Naive thymus-derived CD4-positive, alpha-beta T cell (primary cell): Measurements from ENCODE around the gene CDS2. TPM values are rescaled to one million over a fixed set of nuclear protein-coding genes. Genes with fewer than 3 reads are reported as not detected.
A peak's percentile ranks its signal among the peaks of the same experiment; 100 is the strongest.

ENCODE experiments used
- ATAC-seq: fragments of 150-1000 bp; cut with Tn5 transposase; 2 replicates; pipeline ENCODE4 v1.10.0; 2021; ENCODE audit warnings: mild to moderate bottlenecking, moderate library complexity
- CTCF ChIA-PET: fragments of 350-600 bp; sonication (Branson Sonifier 250); formaldehyde crosslinking; loops from one replicate; lab custom pipeline; 2021; ENCODE audit warnings: antibody characterized with exemption; lab: Charles Lee
- POLR2A ChIA-PET: fragments of 350-600 bp; sonication (Branson Sonifier 250); formaldehyde crosslinking; loops from one replicate; lab custom pipeline; 2021; ENCODE audit warnings: antibody characterized with exemption, inconsistent platforms; lab: Charles Lee
- DNase-seq, 9 donors: peaks; one replicate each; pipeline versions ENCODE4 v3.0.0 to v3.0.0-alpha.2; 2020 to 2022; ENCODE audit warnings: mixed read lengths in 1 of 9
- H3K27ac ChIP-seq: one replicate; pipeline ENCODE4 v1.7.0; 2013; ENCODE audit warnings: mild to moderate bottlenecking, low read depth, low read length, moderate library complexity
- H3K27me3 ChIP-seq, 2 donors: one replicate each; pipeline ENCODE4 v1.7.0; 2013; ENCODE audit warnings: low read length in 2 of 2, mild to moderate bottlenecking in 2 of 2, moderate library complexity in 2 of 2; ENCODE audit not compliant: control insufficient read depth in 2 of 2, insufficient read depth in 2 of 2
- H3K36me3 ChIP-seq, 3 experiments: 1 replicate in 2 of 3; 2 replicates in 1 of 3; pipeline ENCODE4 v1.7.0; 2013; ENCODE audit warnings: low read length in 3 of 3, mild to moderate bottlenecking in 3 of 3, moderate library complexity in 1 of 3; ENCODE audit not compliant: insufficient read depth in 3 of 3, control insufficient read depth in 2 of 3
- H3K4me1 ChIP-seq, 2 donors: one replicate each; pipeline ENCODE4 v1.7.0; 2013; ENCODE audit warnings: low read length in 2 of 2, mild to moderate bottlenecking in 2 of 2, moderate library complexity in 1 of 2; ENCODE audit not compliant: control insufficient read depth in 2 of 2, insufficient read depth in 2 of 2
- H3K4me3 ChIP-seq: 2 replicates; pipeline ENCODE4 v1.7.0; 2013; ENCODE audit warnings: mild to moderate bottlenecking, low read length
- H3K9me3 ChIP-seq, 3 experiments: 1 replicate in 2 of 3; 2 replicates in 1 of 3; pipeline ENCODE4 v1.7.0; 2013; ENCODE audit warnings: low read length in 3 of 3; ENCODE audit not compliant: control insufficient read depth in 2 of 3
- H3K27ac Mint-ChIP-seq, 9 donors: one replicate each; pipeline ENCODE4 v1.8.0; 2020 to 2022; ENCODE audit warnings: mixed read lengths in 9 of 9, mild to moderate bottlenecking in 8 of 9, moderate library complexity in 5 of 9, inconsistent platforms in 2 of 9
- H3K27me3 Mint-ChIP-seq, 5 donors: one replicate each; pipeline ENCODE4 v1.8.0; 2021 to 2022; ENCODE audit warnings: mixed read lengths in 5 of 5, mild to moderate bottlenecking in 1 of 5
- H3K36me3 Mint-ChIP-seq, 5 donors: one replicate each; pipeline ENCODE4 v1.8.0; 2020 to 2022; ENCODE audit warnings: mixed read lengths in 5 of 5, mild to moderate bottlenecking in 3 of 5, inconsistent platforms in 1 of 5
- H3K4me1 Mint-ChIP-seq, 7 donors: one replicate each; pipeline ENCODE4 v1.8.0; 2020 to 2022; ENCODE audit warnings: mixed read lengths in 7 of 7, mild to moderate bottlenecking in 3 of 7, inconsistent platforms in 1 of 7
- H3K4me3 Mint-ChIP-seq, 10 donors: one replicate each; pipeline ENCODE4 v1.8.0; 2020 to 2022; ENCODE audit warnings: mild to moderate bottlenecking in 10 of 10, mixed read lengths in 10 of 10, moderate library complexity in 6 of 10, inconsistent platforms in 2 of 10
- H3K9me3 Mint-ChIP-seq, 11 donors: one replicate each; pipeline ENCODE4 v1.8.0; 2020 to 2022; ENCODE audit warnings: mixed read lengths in 11 of 11, mild to moderate bottlenecking in 4 of 11, inconsistent platforms in 1 of 11, moderate library complexity in 1 of 11
- intact Hi-C, 2 donors: fragments of 100-400 bp; cut with micrococcal nuclease; formaldehyde crosslinking; loops; one replicate each; pipeline ENCODE4 v1.15.1; 2023
- polyA plus RNA-seq, 2 donors: library from polyadenylated mRNA; unstranded; fragments of 300-500 nt; fragmentation: Illumina TruSeq; gene quantifications; one replicate each; pipeline ENCODE4 v1.2.3, GENCODE V29; 2021
- total RNA-seq, 6 experiments: library from RNA in 5 of 6; stranded (reverse) in 5 of 6; gene quantifications; 1 replicate in 5 of 6; 2 replicates in 1 of 6; pipeline ENCODE4 v1.2.3 and lab custom pipeline; 2021 to 2026

Gene CDS2
- total and polyA plus RNA-seq, 7 experiments from 2014 or later: 34.9 to 58.3 (median 52.4) TPM

DNA sequence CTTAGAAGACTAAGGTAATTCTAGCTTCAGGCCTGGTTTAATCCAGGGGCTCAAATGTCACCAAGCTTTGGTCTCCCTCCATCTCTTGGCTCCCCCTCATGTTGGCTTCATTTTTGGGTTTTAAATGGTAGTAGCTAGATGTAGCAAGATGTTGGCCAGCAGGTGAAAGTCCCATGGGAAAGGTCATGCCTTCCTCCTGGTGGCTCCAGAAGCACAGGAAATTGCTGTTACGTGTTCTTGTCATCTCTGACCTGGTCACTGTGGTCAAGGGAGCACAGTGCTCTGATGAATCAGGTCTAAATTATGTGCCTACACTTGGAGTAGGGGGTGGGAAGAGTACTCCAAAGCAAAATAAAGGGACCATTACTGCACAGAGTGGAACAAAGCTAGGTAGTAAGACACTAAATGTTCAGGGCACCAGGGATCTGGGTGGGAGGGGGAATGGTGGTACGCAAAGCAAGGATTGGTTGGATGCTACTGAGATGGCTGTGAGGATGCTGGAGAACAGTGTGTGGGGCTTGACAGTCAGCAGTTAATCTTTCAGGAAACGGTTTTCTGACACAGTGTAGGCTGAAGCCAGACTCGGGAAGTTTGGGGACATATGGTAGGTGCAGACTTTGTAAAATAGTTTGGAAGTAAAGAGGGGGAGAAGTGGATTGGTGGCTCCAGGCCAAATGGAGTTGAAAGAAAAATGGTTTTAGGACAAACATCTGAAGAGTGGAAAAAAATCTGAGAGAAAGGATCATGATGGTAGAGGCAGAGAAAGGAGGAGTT, 30.1 kb downstream of the CDS2 start:
- no peak for ATAC-seq
- no peaks in the 10 kb centered on the region for H3K36me3 ChIP-seq
- H3K36me3 Mint-ChIP-seq: peaks cover 0 to 26% (median 13%) of the 10 kb centered on the region in 5 donors
- no peaks in the 10 kb centered on the region for H3K27me3 ChIP-seq
- no peak for DNase-seq
- ChIA-PET POLR2A (no interaction called here), CTCF (no interaction called here)
- H3K4me1 Mint-ChIP-seq: peaks cover 42 to 84% (median 70%) of the 10 kb centered on the region in 7 donors
- intact Hi-C loops: no loop called here
- no peak overlapping the region for H3K27ac ChIP-seq
- peak overlapping the region in 3 of 10 donors; percentile 12 to 45 (median 20) for H3K4me3 Mint-ChIP-seq
- H3K27ac Mint-ChIP-seq: peak overlapping the region in 5 of 9 donors; percentile 0 to 78 (median 52)
- peaks cover 7 to 20% of the 10 kb centered on the region in 2 donors for H3K4me1 ChIP-seq
- no peaks in the 10 kb centered on the region for H3K9me3 ChIP-seq
- peaks cover 0 to 3% (median 0%) of the 10 kb centered on the region in 11 donors for H3K9me3 Mint-ChIP-seq
- no peaks in the 10 kb centered on the region for H3K27me3 Mint-ChIP-seq
- H3K4me3 ChIP-seq: no peak overlapping the region

DNA sequence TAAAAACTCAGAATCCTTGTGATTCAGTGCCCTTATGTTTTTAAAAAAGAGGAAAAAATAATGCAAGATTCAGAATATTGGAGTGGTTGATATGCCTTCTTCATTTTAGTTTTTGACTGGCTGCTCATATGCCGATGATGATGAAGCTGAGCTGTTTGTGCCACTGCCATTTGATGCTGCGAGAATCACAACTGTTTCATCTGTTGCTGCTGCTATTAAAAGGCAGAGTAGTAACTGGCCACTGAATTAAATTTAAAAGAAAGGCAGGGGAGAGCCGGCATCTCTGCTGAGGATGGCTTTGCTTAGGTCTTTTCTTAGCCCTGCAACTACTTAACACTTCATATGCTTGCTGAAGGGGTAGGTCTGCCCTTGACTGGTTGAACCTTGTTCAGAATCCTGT, 33.1 kb downstream of the CDS2 start:
- H3K27me3 Mint-ChIP-seq: no peaks in the 10 kb centered on the region
- no peaks in the 10 kb centered on the region for H3K9me3 ChIP-seq
- no peak overlapping the region for H3K4me3 ChIP-seq
- peaks cover 0 to 19% (median 8%) of the 10 kb centered on the region in 5 donors for H3K36me3 Mint-ChIP-seq
- peaks cover 3 to 20% of the 10 kb centered on the region in 2 donors for H3K4me1 ChIP-seq
- peak overlapping the region in 1 of 9 donors; percentile 32 for H3K27ac Mint-ChIP-seq
- ChIA-PET CTCF (no interaction called here), POLR2A (no interaction called here)
- ATAC-seq (no peak), DNase-seq (no peak)
- no peak overlapping the region for H3K27ac ChIP-seq
- no peaks in the 10 kb centered on the region for H3K36me3 ChIP-seq
- peaks cover 0 to 3% (median 0%) of the 10 kb centered on the region in 11 donors for H3K9me3 Mint-ChIP-seq
- peaks cover 26 to 74% (median 64%) of the 10 kb centered on the region in 7 donors for H3K4me1 Mint-ChIP-seq
- no peaks in the 10 kb centered on the region for H3K27me3 ChIP-seq
- H3K4me3 Mint-ChIP-seq: no peak overlapping the region
- intact Hi-C loops: no loop called here

DNA sequence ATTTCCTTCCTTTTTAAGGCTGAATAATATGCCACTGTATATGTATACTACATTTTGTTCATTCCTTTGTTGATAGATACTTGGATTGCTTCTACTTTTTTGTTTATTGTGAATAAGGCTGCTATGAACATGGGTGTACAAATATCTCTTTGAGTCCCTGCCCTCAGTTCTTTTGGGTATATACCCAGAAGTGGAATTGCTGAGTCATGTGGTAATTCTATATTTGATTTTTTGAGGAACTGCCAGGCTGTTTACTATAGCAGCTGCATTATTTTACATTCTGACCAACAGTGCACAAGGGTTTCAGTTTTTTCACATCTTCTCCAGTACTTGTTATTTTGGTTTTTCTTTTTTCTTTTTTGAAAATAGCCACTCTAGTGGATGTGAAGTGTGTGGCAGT, 34.1 kb downstream of the CDS2 start:
- H3K36me3 Mint-ChIP-seq: peaks cover 0 to 16% (median 5%) of the 10 kb centered on the region in 5 donors
- DNase-seq: no peak
- intact Hi-C loops: no loop called here
- Histone ChIP-seq H3K4me1 (peaks cover 0 to 14% of the 10 kb centered on the region in 2 donors), H3K27me3 (no peaks in the 10 kb centered on the region), H3K27ac (no peak overlapping the region), H3K9me3 (no peaks in the 10 kb centered on the region), H3K4me3 (no peak overlapping the region), H3K36me3 (no peaks in the 10 kb centered on the region)
- ChIA-PET CTCF (no interaction called here), POLR2A (no interaction called here)
- no peak overlapping the region for H3K4me3 Mint-ChIP-seq
- no peak overlapping the region for H3K27ac Mint-ChIP-seq
- H3K9me3 Mint-ChIP-seq: peaks cover 0 to 3% (median 0%) of the 10 kb centered on the region in 11 donors
- no peak for ATAC-seq
- no peaks in the 10 kb centered on the region for H3K27me3 Mint-ChIP-seq
- H3K4me1 Mint-ChIP-seq: peaks cover 26 to 72% (median 64%) of the 10 kb centered on the region in 7 donors

DNA sequence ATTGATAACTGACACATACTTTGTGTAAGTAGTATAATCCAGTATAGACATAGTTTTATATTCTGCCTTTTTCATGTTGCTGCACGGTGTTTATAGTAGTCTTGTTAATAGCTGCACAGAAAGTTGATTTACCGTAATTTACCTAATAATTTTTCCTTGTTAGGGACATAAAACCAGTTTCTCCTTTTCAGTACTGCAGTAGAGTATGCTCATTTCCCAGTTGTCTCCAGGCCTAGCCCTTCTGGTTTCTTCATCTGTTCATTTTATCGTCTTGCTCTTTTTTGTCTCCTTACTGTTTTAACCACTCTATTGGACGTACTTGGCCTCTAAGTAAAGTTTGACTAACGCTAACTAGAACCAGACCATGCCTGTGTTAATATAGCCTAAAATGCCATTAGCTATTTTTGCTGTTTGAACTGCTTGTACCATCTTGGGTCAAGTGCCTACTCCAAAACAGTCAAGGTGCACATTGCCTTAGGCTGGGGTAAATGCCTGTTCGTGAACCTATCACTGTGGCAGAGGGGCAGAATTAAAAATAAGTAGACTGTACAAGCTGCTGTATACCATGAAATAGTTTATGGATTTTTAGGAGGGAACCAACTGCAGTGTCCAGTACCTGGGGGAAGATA, 34.8 kb downstream of the CDS2 start:
- no peaks in the 10 kb centered on the region for H3K36me3 ChIP-seq
- H3K27me3 ChIP-seq: no peaks in the 10 kb centered on the region
- peaks cover 28 to 72% (median 64%) of the 10 kb centered on the region in 7 donors for H3K4me1 Mint-ChIP-seq
- H3K27ac ChIP-seq: no peak overlapping the region
- no peak overlapping the region for H3K4me3 ChIP-seq
- H3K9me3 ChIP-seq: no peaks in the 10 kb centered on the region
- peaks cover 0 to 10% of the 10 kb centered on the region in 2 donors for H3K4me1 ChIP-seq
- DNase-seq (no peak), ATAC-seq (no peak)
- H3K4me3 Mint-ChIP-seq: no peak overlapping the region
- H3K36me3 Mint-ChIP-seq: peaks cover 0 to 12% (median 0%) of the 10 kb centered on the region in 5 donors
- no peaks in the 10 kb centered on the region for H3K27me3 Mint-ChIP-seq
- intact Hi-C loops: no loop called here
- H3K9me3 Mint-ChIP-seq: peaks cover 0 to 3% (median 0%) of the 10 kb centered on the region in 11 donors
- ChIA-PET POLR2A (no interaction called here), CTCF (no interaction called here)
- no peak overlapping the region for H3K27ac Mint-ChIP-seq

DNA sequence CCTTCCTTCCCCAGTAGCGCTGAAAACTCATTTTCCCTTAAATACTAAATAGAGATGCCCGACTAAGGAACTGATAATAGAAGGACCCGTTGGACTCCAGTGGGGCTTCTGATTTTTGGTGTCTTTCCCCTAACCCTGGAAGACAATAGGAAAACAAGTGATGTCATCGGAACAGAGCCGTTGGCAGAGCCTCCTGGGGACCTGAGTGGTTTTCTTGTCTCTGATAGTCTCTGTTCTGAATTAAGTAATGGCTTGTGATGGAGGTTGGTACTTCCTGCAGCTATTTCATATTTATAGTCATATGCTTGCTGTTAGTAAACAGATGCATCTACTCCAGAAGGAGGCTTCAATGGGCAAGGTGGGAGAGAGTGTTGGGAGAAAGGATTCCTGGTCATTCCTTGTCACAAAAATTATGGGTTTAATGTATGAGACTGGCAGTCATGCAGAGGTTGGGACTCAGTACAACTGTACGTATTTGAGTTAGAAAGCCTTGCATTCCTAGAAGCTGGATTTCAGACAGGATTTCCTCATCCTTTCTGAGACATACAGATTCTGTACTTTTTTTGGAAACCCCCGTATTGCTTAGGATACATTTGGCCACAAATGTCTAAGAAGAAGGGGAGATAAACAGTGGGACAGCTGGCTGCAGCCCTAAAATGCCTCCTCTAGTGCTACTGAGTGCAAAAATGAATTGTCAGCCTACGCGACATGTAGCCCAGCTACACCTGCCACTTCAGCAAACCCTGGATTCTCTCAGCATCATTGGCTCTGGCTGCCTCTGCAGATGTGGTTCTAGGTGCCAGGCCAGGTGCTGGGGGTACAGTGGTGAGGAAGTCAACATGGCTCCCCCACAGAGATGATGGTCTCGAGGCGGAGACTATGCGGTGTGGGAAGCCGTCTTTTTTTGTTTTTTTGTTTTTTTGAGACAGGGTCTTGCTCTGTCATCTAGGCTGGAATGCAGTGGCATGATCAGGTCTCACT, 38.1 kb downstream of the CDS2 start:
- peaks cover 49 to 86% (median 81%) of the 10 kb centered on the region in 7 donors for H3K4me1 Mint-ChIP-seq
- ATAC-seq: no peak
- H3K36me3 Mint-ChIP-seq: peaks cover 0 to 9% (median 0%) of the 10 kb centered on the region in 5 donors
- peak overlapping the region in 6 of 9 donors; percentile 5 to 93 (median 39) for H3K27ac Mint-ChIP-seq
- no peak overlapping the region for H3K4me3 Mint-ChIP-seq
- no peaks in the 10 kb centered on the region for H3K36me3 ChIP-seq
- no peak overlapping the region for H3K27ac ChIP-seq
- DNase-seq: no peak
- H3K9me3 ChIP-seq: no peaks in the 10 kb centered on the region
- no peaks in the 10 kb centered on the region for H3K9me3 Mint-ChIP-seq
- H3K27me3 ChIP-seq: no peaks in the 10 kb centered on the region
- POLR2A ChIA-PET: no interaction called here
- CTCF ChIA-PET: interaction anchor here (0.8 kb wide), 1 partner anchor 25 kb away, joined by 3 read pairs; no protein-coding TSS in a partner anchor
- intact Hi-C loops: no loop called here
- no peaks in the 10 kb centered on the region for H3K27me3 Mint-ChIP-seq
- H3K4me1 ChIP-seq: peaks cover 0 to 21% of the 10 kb centered on the region in 2 donors
- no peak overlapping the region for H3K4me3 ChIP-seq
